HG03342 (cell line): ENCODE measurements around the gene PRR36.

Experiments
- ATAC-seq: cut with Tn5 transposase; IDR thresholded peaks from one replicate; pipeline ENCODE4 v1.9.1; 2021; ENCODE audit warnings: mild to moderate bottlenecking, moderate library complexity; ENCODE audit not compliant: unreplicated experiment

PRR36 gene

GRCh38 chr19:7872306-7873204, 1.6 kb downstream of the PRR36 start:
- ATAC-seq = no peak

- ATAC-seq = no peak
Measured at GRCh38 chr19:7871437-7872305, 2.5 kb downstream of the PRR36 start.

GRCh38 chr19:7870571-7871436, 3.4 kb downstream of the PRR36 start:
- ATAC-seq = no peak

- ATAC-seq = no peak
Measured at GRCh38 chr19:7869910-7870511, 4.2 kb downstream of the PRR36 start.

GRCh38 chr19:7869453-7869909, 4.7 kb downstream of the PRR36 start:
- peak; percentile 46 for ATAC-seq

- ATAC-seq = peak; percentile 59
Measured at GRCh38 chr19:7868671-7869452, 5.3 kb downstream of the PRR36 start.

- ATAC-seq = no peak
Measured at GRCh38 chr19:7868326-7868670, 5.9 kb downstream of the PRR36 start.

GRCh38 chr19:7867092-7867844, 6.9 kb downstream of the PRR36 start:
- ATAC-seq = no peak

GRCh38 chr19:7866399-7867091, 7.6 kb downstream of the PRR36 start:
- ATAC-seq = no peak

GRCh38 chr19:7865262-7865911, 8.8 kb downstream of the PRR36 start:
- no peak for ATAC-seq

- ATAC-seq = no peak
Measured at GRCh38 chr19:7864690-7865074, 9.5 kb downstream of the PRR36 start.

- ATAC-seq = no peak
Measured at GRCh38 chr19:7863971-7864689, 10.1 kb downstream of the PRR36 start.

GRCh38 chr19:7863157-7863970, 10.8 kb downstream of the PRR36 start:
- ATAC-seq = no peak

GRCh38 chr19:7862413-7862951, 11.7 kb downstream of the PRR36 start:
- no peak for ATAC-seq

GRCh38 chr19:7861619-7862412, 12.4 kb downstream of the PRR36 start:
- ATAC-seq = no peak
